HCT116 (cell line): Measurements from ENCODE around the gene SLC34A1. TPM values are rescaled to one million over a fixed set of nuclear protein-coding genes. Genes with fewer than 3 reads are reported as not detected.

Source experiments
- ATAC-seq: fragments of 200-7000 bp; cut with Tn5 transposase; 2 replicates; pipeline ENCODE4 v1.9.1; 2020; ENCODE audit warnings: mild to moderate bottlenecking, moderate library complexity
- BruUV-seq: library from RNA; stranded (reverse); fragments of 400-500 nt; replicated peaks from 2 replicates; lab custom pipeline; 2021; lab: Mats Ljungman, UMichigan
- CTCF ChIA-PET: fragments of 300-600 bp; sonication (Branson Sonifier 250); formaldehyde crosslinking; loops from one replicate; lab custom pipeline; 2021; ENCODE audit warnings: antibody characterized with exemption; lab: Charles Lee
- POLR2A ChIA-PET: fragments of 300-600, 350-600 bp; sonication (Branson Sonifier 250); formaldehyde crosslinking; loops from one replicate; lab custom pipeline; 2021; ENCODE audit warnings: antibody characterized with exemption; lab: Charles Lee
- RAD21 ChIA-PET, 2 experiments: fragments of 300-600 bp; sonication (Branson Sonifier 250); formaldehyde crosslinking; loops; one replicate each; lab custom pipeline; 2023; ENCODE audit warnings: low total read pairs in 2 of 2; ENCODE audit not compliant: uncharacterized antibody in 2 of 2, unreplicated experiment in 2 of 2, low non-redundant PET in 1 of 2; lab: Charles Lee
- DNase-seq: peaks from one replicate; pipeline ENCODE4 v3.0.0-alpha.2; 2010; ENCODE audit warnings: low read depth, low spot score
- H2AFZ ChIP-seq: fragments of 200-600 bp; shearing (Covaris generic), sonication (generic); 2 replicates; pipeline ENCODE4 v1.6.1; 2017; ENCODE audit warnings: low read depth, mixed run types, mixed read lengths, antibody characterized with exemption, low read length; ENCODE audit not compliant: poor library complexity, severe bottlenecking
- H3K27ac ChIP-seq: 2 replicates; pipeline ENCODE4 v1.5.1; 2012; ENCODE audit warnings: low read depth, low read length
- H3K27me3 ChIP-seq: fragments of 200-600 bp; sonication (generic); 2 replicates; pipeline ENCODE4 v1.6.1; 2016; ENCODE audit warnings: mixed run types, low read length, mixed read lengths; ENCODE audit not compliant: insufficient read depth
- H3K36me3 ChIP-seq, 2 experiments: fragments of 200-500 bp in 1 of 2; fragments of 200-600 bp in 1 of 2; sonication (Bioruptor generic) in 1 of 2; sonication (generic) in 1 of 2; 2 replicates each; pipeline versions ENCODE4 v1.5.1 to v1.6.1; 2014 to 2016; ENCODE audit warnings: low read length in 2 of 2, inconsistent platforms in 1 of 2, mixed read lengths in 1 of 2, mixed run types in 1 of 2; ENCODE audit not compliant: insufficient read depth in 2 of 2, control insufficient read depth in 1 of 2
- H3K4me1 ChIP-seq, 2 experiments: fragments of 200-600 bp in 1 of 2; sonication (generic) in 1 of 2; 2 replicates each; pipeline versions ENCODE4 v1.5.1 to v1.6.1; 2012 to 2017; ENCODE audit warnings: low read length in 2 of 2, inconsistent platforms in 1 of 2, mild to moderate bottlenecking in 1 of 2, mixed read lengths in 1 of 2, mixed run types in 1 of 2, moderate library complexity in 1 of 2; ENCODE audit not compliant: insufficient read depth in 2 of 2, control insufficient read depth in 1 of 2
- H3K4me2 ChIP-seq: fragments of 200-600 bp; sonication (generic); 2 replicates; pipeline ENCODE4 v1.6.1; 2017; ENCODE audit warnings: mixed run types, low read length, mixed read lengths
- H3K4me3 ChIP-seq, 2 experiments: fragments of 200-600 bp in 1 of 2; sonication (generic) in 1 of 2; replicated peaks in 1 of 2; 2 replicates each; pipeline ENCODE4 v1.5.1; 2011 to 2016; ENCODE audit warnings: low read length in 2 of 2, control low read depth in 1 of 2, low read depth in 1 of 2, mild to moderate bottlenecking in 1 of 2, mixed read lengths in 1 of 2, mixed run types in 1 of 2
- H3K79me2 ChIP-seq: fragments of 200-600 bp; sonication (generic); 2 replicates; pipeline ENCODE4 v1.6.1; 2017; ENCODE audit warnings: mild to moderate bottlenecking, mixed run types, low read length, moderate library complexity, mixed read lengths; ENCODE audit not compliant: insufficient read depth
- H3K9ac ChIP-seq: fragments of 200-600 bp; sonication (generic); 2 replicates; pipeline ENCODE4 v1.6.1; 2016; ENCODE audit warnings: low read length, mixed read lengths
- H3K9me2 ChIP-seq: fragments of 200-600 bp; sonication (generic), shearing (Covaris generic); 2 replicates; pipeline ENCODE4 v1.6.1; 2017; ENCODE audit warnings: mixed run types, mild to moderate bottlenecking, moderate library complexity; ENCODE audit not compliant: insufficient read depth
- H3K9me3 ChIP-seq, 2 experiments: fragments of 200-500 bp in 1 of 2; fragments of 200-600 bp in 1 of 2; sonication (Bioruptor generic) in 1 of 2; sonication (generic) in 1 of 2; 2 replicates each; pipeline ENCODE4 v1.6.1; 2014 to 2017; ENCODE audit warnings: low read length in 2 of 2, mixed read lengths in 2 of 2, inconsistent platforms in 1 of 2, low read depth in 1 of 2, mild to moderate bottlenecking in 1 of 2, mixed run types in 1 of 2, moderate library complexity in 1 of 2; ENCODE audit not compliant: control insufficient read depth in 1 of 2, insufficient read depth in 1 of 2
- H4K20me1 ChIP-seq: fragments of 200-600 bp; sonication (generic), shearing (Covaris generic); 2 replicates; pipeline ENCODE4 v1.6.1; 2017; ENCODE audit warnings: mixed run types, mild to moderate bottlenecking, moderate library complexity; ENCODE audit not compliant: insufficient read depth
- CEBPB ChIP-seq: IDR thresholded peaks from 2 replicates; pipeline ENCODE4 v1.6.1; 2012; ENCODE audit warnings: low read depth
- EGR1 ChIP-seq: IDR thresholded peaks from 2 replicates; pipeline ENCODE4 v1.6.1; 2012; ENCODE audit warnings: low read depth
- ELF1 ChIP-seq: IDR thresholded peaks from 2 replicates; pipeline ENCODE4 v1.6.1; 2012; ENCODE audit warnings: low read depth, borderline replicate concordance
- POLR2AphosphoS5 ChIP-seq: IDR thresholded peaks from 2 replicates; pipeline ENCODE4 v1.6.1; 2011; ENCODE audit warnings: mild to moderate bottlenecking, low read depth, low read length, moderate library complexity
- TCF7L2 ChIP-seq: IDR thresholded peaks from 2 replicates; pipeline ENCODE4 v1.7.0; 2011; ENCODE audit warnings: borderline replicate concordance, inconsistent platforms; ENCODE audit not compliant: insufficient read depth, insufficient read length; ENCODE audit errors: extremely low read depth
- ZFX ChIP-seq: fragments of 450-650 bp; IDR thresholded peaks from 2 replicates; pipeline ENCODE4 v1.6.1; 2017
- intact Hi-C: fragments of 100-400 bp; cut with micrococcal nuclease; formaldehyde crosslinking; loops from 2 replicates; pipeline ENCODE4 v1.10.0; 2022
- total RNA-seq: library from RNA; stranded (reverse); gene quantifications from one replicate; pipeline ENCODE4 v1.2.1, GENCODE V29; 2021; ENCODE audit not compliant: unreplicated experiment
- TF ChIP-seq, protein P1 (sequence below), 3 experiments: fragments of 200-600 bp in 1 of 3; sonication (generic) in 1 of 3; IDR thresholded peaks in 2 of 3; conservative IDR thresholded peaks in 1 of 3; 2 replicates each; pipeline ENCODE4 v1.5.1; 2012 to 2017; ENCODE audit warnings: low read depth in 2 of 3, low read length in 2 of 3, antibody characterized with exemption in 1 of 3, borderline replicate concordance in 1 of 3, control low read depth in 1 of 3, mild to moderate bottlenecking in 1 of 3, mixed read lengths in 1 of 3, mixed run types in 1 of 3, moderate library complexity in 1 of 3; ENCODE audit not compliant: insufficient read depth in 1 of 3

The SLC34A1 gene
- total RNA-seq, 1 experiment from 2014 or later: not detected

DNA sequence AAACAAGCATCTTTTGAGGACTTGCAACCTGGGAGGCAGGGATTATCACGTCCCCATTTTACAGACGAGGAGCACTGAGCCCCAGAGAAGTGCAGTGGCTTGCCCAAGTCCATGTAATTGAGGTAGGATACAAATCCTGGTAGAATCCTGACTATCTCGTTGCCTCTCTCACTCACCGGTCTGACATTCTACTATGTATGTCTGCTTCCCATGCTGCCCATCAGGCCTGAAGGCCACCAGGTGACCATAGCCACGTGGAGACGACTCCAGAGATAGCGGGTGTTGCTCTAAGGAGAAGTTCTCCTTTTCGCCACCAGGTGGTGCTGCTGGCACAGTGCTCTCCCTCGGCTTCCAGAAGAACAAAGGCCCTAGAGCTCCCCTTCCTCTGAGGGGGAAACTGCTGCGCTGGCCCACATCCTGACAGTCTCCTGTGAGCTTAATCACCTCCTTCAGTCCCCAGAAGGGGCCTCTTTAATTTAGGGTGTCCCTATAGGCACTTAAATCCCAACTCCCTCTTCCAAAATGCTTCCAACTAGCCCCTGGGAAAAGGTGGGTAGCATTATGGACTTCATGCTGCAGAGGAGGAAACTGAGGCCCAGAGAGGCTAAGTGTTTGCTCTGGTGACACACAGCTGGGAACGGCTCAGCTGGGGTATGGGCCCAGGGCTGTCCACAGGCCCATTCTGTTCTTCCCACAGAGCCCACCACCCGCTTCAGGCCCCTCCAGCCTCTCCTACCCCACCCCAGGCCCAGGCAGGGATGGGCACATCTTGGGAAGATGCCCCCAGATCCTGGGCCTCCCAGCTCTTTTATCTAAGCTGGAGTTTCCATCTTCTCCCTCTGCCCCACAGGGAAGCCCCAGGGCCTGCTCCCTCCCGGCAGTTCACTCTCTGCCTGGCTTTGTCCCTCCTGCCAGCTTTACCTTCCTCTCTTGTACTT lies 6.4 kb downstream of the SLC34A1 start:
- ATAC-seq (peak; percentile 78), DNase-seq (peak; percentile 81)
- Histone ChIP-seq H3K9me2 (no peaks in the 10 kb centered on the region), H3K4me2 (peak overlapping the region; percentile 64), H3K9ac (peak overlapping the region; percentile 43), H3K79me2 (no peaks in the 10 kb centered on the region), H4K20me1 (no peaks in the 10 kb centered on the region), H3K4me3 (no peak overlapping the region), H3K9me3 (no peaks in the 10 kb centered on the region), H2AFZ (peak overlapping the region; percentile 63), H3K27me3 (no peaks in the 10 kb centered on the region), H3K36me3 (no peaks in the 10 kb centered on the region), H3K4me1 (peaks cover 24 to 43% of the 10 kb centered on the region in 2 experiments), H3K27ac (peak overlapping the region; percentile 63)
- CTCF ChIA-PET: interaction anchor here (0.6 to 3.1 kb wide), 20 partner anchors 11 to 277 kb away, joined by 3 to 65 read pairs (median 8); partner anchors contain the start of genes GRK6 and PDLIM7
- RAD21 ChIA-PET: interaction anchor here (0.6 to 1.9 kb wide), 9 partner anchors 12 to 111 kb away, joined by 3 to 8 read pairs (median 4); partner anchors contain the start of gene GRK6 (in 1 of the 2)
- POLR2A ChIA-PET: interaction anchor here (1.0 to 2.6 kb wide), 7 partner anchors 12 to 107 kb away, joined by 3 to 14 read pairs (median 7); partner anchors contain the start of genes GRK6 and PDLIM7
- TF ChIP-seq, protein P1, sequence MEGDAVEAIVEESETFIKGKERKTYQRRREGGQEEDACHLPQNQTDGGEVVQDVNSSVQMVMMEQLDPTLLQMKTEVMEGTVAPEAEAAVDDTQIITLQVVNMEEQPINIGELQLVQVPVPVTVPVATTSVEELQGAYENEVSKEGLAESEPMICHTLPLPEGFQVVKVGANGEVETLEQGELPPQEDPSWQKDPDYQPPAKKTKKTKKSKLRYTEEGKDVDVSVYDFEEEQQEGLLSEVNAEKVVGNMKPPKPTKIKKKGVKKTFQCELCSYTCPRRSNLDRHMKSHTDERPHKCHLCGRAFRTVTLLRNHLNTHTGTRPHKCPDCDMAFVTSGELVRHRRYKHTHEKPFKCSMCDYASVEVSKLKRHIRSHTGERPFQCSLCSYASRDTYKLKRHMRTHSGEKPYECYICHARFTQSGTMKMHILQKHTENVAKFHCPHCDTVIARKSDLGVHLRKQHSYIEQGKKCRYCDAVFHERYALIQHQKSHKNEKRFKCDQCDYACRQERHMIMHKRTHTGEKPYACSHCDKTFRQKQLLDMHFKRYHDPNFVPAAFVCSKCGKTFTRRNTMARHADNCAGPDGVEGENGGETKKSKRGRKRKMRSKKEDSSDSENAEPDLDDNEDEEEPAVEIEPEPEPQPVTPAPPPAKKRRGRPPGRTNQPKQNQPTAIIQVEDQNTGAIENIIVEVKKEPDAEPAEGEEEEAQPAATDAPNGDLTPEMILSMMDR (IDR thresholded peaks at IDR 0.05 in 2 of 3, conservative IDR thresholded peaks at IDR 0.05 in 1 of 3; ENCODE audit: borderline replicate concordance in 1 of 3, insufficient read depth in 1 of 3, low read depth in 2 of 3, low read length in 2 of 3): peak in 2 of 3 experiments; percentile 94 to 96; a peak in 4 of 6 replicates
- TF ChIP-seq CEBPB (no peak), TCF7L2 (peak; percentile 46), ZFX (peak; percentile 21; the same call in 1 of the 2 replicates), POLR2AphosphoS5 (peak; percentile 39; the same call in 1 of the 2 replicates), ELF1 (no peak), EGR1 (no peak)
- no TSS peak for BruUV-seq
- intact Hi-C loops: loop anchor here (1.0 kb wide), 3 partner anchors 64 to 111 kb away; partner anchors contain the start of gene PDLIM7
